Neural progenitor cell (in vitro differentiated cells): ENCODE results near the gene HES2. TPM values are rescaled to one million over a fixed set of nuclear protein-coding genes. Genes with fewer than 3 reads are reported as not detected.
A peak's percentile ranks its signal among the peaks of the same experiment; 100 is the strongest.

Source experiments
- DNase-seq: peaks from one replicate; pipeline ENCODE4 v3.0.0-alpha.2; 2016; ENCODE audit warnings: low spot score
- H2AFZ ChIP-seq: fragments of 200-600 bp; sonication (generic); replicated peaks from 2 replicates; pipeline ENCODE4 v1.6.1; 2016; ENCODE audit warnings: antibody characterized with exemption
- H3F3A ChIP-seq: fragments of 200-600 bp; sonication (generic); 2 replicates; pipeline ENCODE4 v1.6.1; 2016; ENCODE audit warnings: antibody characterized with exemption, low read depth
- H3K27ac ChIP-seq: fragments of 200-600 bp; sonication (generic); 2 replicates; pipeline ENCODE4 v1.5.1; 2016; ENCODE audit warnings: mild to moderate bottlenecking
- H3K27me3 ChIP-seq: fragments of 200-600 bp; sonication (generic); 2 replicates; pipeline ENCODE4 v1.6.1; 2016; ENCODE audit warnings: mild to moderate bottlenecking, moderate library complexity
- H3K36me3 ChIP-seq: fragments of 200-600 bp; sonication (generic); 2 replicates; pipeline ENCODE4 v1.5.1; 2016
- H3K4me1 ChIP-seq: fragments of 200-600 bp; sonication (generic); 2 replicates; pipeline ENCODE4 v1.6.1; 2016; ENCODE audit warnings: mixed run types
- H3K4me2 ChIP-seq: fragments of 200-600 bp; sonication (generic); 2 replicates; pipeline ENCODE4 v1.6.1; 2016
- H3K4me3 ChIP-seq: fragments of 200-600 bp; sonication (generic); 2 replicates; pipeline ENCODE4 v1.5.1; 2016
- H3K79me2 ChIP-seq: fragments of 200-600 bp; sonication (generic); 2 replicates; pipeline ENCODE4 v1.6.1; 2016; ENCODE audit warnings: low read depth
- H3K9ac ChIP-seq: fragments of 200-600 bp; sonication (generic); 2 replicates; pipeline ENCODE4 v1.6.1; 2016
- H3K9me3 ChIP-seq: fragments of 200-600 bp; sonication (generic); 2 replicates; pipeline ENCODE4 v1.5.1; 2016; ENCODE audit warnings: low read depth
- H4K20me1 ChIP-seq: fragments of 200-600 bp; sonication (generic); 2 replicates; pipeline ENCODE4 v1.6.1; 2016; ENCODE audit warnings: low read depth
- H3K27ac Mint-ChIP-seq: 3 replicates; pipeline ENCODE4 v1.8.0; 2021; ENCODE audit warnings: mixed read lengths
- H3K27me3 Mint-ChIP-seq: 2 replicates; pipeline ENCODE4 v1.8.0; 2022; ENCODE audit warnings: low read depth, mild to moderate bottlenecking, inconsistent platforms, moderate library complexity, mixed read lengths; ENCODE audit not compliant: insufficient read depth
- H3K36me3 Mint-ChIP-seq: 3 replicates; pipeline ENCODE4 v1.8.0; 2021; ENCODE audit warnings: mixed read lengths
- H3K4me1 Mint-ChIP-seq: 3 replicates; pipeline ENCODE4 v1.8.0; 2021; ENCODE audit warnings: mixed read lengths
- H3K4me3 Mint-ChIP-seq: 3 replicates; pipeline ENCODE4 v1.8.0; 2021; ENCODE audit warnings: mild to moderate bottlenecking, moderate library complexity, mixed read lengths
- H3K9me3 Mint-ChIP-seq: 3 replicates; pipeline ENCODE4 v1.8.0; 2020; ENCODE audit warnings: mixed read lengths
- CTCF ChIP-seq: fragments of 200-600 bp; sonication (generic); IDR thresholded peaks from 2 replicates; pipeline ENCODE4 v1.5.1; 2017; ENCODE audit warnings: antibody characterized with exemption, mild to moderate bottlenecking
- EZH2 ChIP-seq: fragments of 200-600 bp; sonication (generic); IDR thresholded peaks from 2 replicates; pipeline ENCODE4 v1.6.1; 2017; ENCODE audit warnings: antibody characterized with exemption, mild to moderate bottlenecking, moderate library complexity
- EZH2phosphoT487 ChIP-seq: fragments of 200-600 bp; sonication (generic); IDR thresholded peaks from 2 replicates; pipeline ENCODE4 v1.6.1; 2017; ENCODE audit warnings: antibody characterized with exemption
- total RNA-seq: library from RNA; depleted of rRNA; stranded (reverse); fragments of >200 nt; gene quantifications from 2 replicates; pipeline ENCODE4 v1.2.3, GENCODE V29; 2015; ENCODE audit warnings: low replicate concordance

HES2 gene
- total RNA-seq, 1 donor from 2014 or later: 0.04 TPM

- Mint-ChIP-seq H3K4me1 (peaks cover 33% of the 10 kb centered on the region), H3K9me3 (peaks cover 14% of the 10 kb centered on the region), H3K4me3 (no peak overlapping the region), H3K27me3 (peaks cover 2% of the 10 kb centered on the region), H3K36me3 (peaks cover 14% of the 10 kb centered on the region), H3K27ac (no peak overlapping the region)
- Histone ChIP-seq H3K4me3 (no peak overlapping the region), H3K79me2 (peaks cover 96% of the 10 kb centered on the region), H4K20me1 (peaks cover 8% of the 10 kb centered on the region), H3F3A (peaks cover 24% of the 10 kb centered on the region), H3K9me3 (peaks cover 5% of the 10 kb centered on the region), H2AFZ (no peak overlapping the region), H3K27ac (no peak overlapping the region), H3K36me3 (no peaks in the 10 kb centered on the region), H3K4me1 (peaks cover 18% of the 10 kb centered on the region), H3K27me3 (no peaks in the 10 kb centered on the region), H3K9ac (no peak overlapping the region), H3K4me2 (no peak overlapping the region)
- no peak for DNase-seq
- TF ChIP-seq EZH2phosphoT487 (no peak), CTCF (no peak), EZH2 (no peak)
Measured at GRCh38 chr1:6386371-6386949, 33.3 kb downstream of the HES2 start.

- peak overlapping the region; percentile 16 for H3K4me3 ChIP-seq
- peaks cover 5% of the 10 kb centered on the region for H3K9me3 ChIP-seq
- no peak overlapping the region for H3K9ac ChIP-seq
- peak; percentile 84 for DNase-seq
- H3K79me2 ChIP-seq: peaks cover 96% of the 10 kb centered on the region
- H3K4me1 Mint-ChIP-seq: peaks cover 33% of the 10 kb centered on the region
- H3K9me3 Mint-ChIP-seq: peaks cover 19% of the 10 kb centered on the region
- peaks cover 4% of the 10 kb centered on the region for H4K20me1 ChIP-seq
- peaks cover 17% of the 10 kb centered on the region for H3K36me3 Mint-ChIP-seq
- H3K4me2 ChIP-seq: peak overlapping the region; percentile 68
- no peak overlapping the region for H3K4me3 Mint-ChIP-seq
- peaks cover 24% of the 10 kb centered on the region for H3F3A ChIP-seq
- H3K36me3 ChIP-seq: no peaks in the 10 kb centered on the region
- H2AFZ ChIP-seq: no peak overlapping the region
- H3K27ac ChIP-seq: no peak overlapping the region
- H3K27me3 Mint-ChIP-seq: peaks cover 2% of the 10 kb centered on the region
- H3K4me1 ChIP-seq: peaks cover 18% of the 10 kb centered on the region
- no peaks in the 10 kb centered on the region for H3K27me3 ChIP-seq
- TF ChIP-seq EZH2: no peak
- no peak for TF ChIP-seq CTCF
- TF ChIP-seq EZH2phosphoT487: no peak
- peak overlapping the region; percentile 57 for H3K27ac Mint-ChIP-seq
Measured at GRCh38 chr1:6385488-6386191, 34.1 kb downstream of the HES2 start.

- peaks cover 18% of the 10 kb centered on the region for H3K4me1 ChIP-seq
- no peak for DNase-seq
- no peaks in the 10 kb centered on the region for H3K36me3 ChIP-seq
- Mint-ChIP-seq H3K36me3 (peaks cover 17% of the 10 kb centered on the region), H3K4me1 (peaks cover 33% of the 10 kb centered on the region), H3K27ac (no peak overlapping the region), H3K4me3 (no peak overlapping the region), H3K27me3 (peaks cover 3% of the 10 kb centered on the region), H3K9me3 (peaks cover 25% of the 10 kb centered on the region)
- no peak overlapping the region for H3K27ac ChIP-seq
- no peaks in the 10 kb centered on the region for H3K27me3 ChIP-seq
- H3F3A ChIP-seq: peaks cover 24% of the 10 kb centered on the region
- TF ChIP-seq EZH2phosphoT487 (no peak), EZH2 (no peak), CTCF (no peak)
- no peak overlapping the region for H3K4me3 ChIP-seq
- H3K4me2 ChIP-seq: peak overlapping the region; percentile 68
- peaks cover 5% of the 10 kb centered on the region for H3K9me3 ChIP-seq
- H3K79me2 ChIP-seq: peaks cover 96% of the 10 kb centered on the region
- H4K20me1 ChIP-seq: peaks cover 4% of the 10 kb centered on the region
- no peak overlapping the region for H3K9ac ChIP-seq
- no peak overlapping the region for H2AFZ ChIP-seq
Measured at GRCh38 chr1:6384962-6385361, 34.8 kb downstream of the HES2 start.
